Stimulated activated CD8-positive, alpha-beta memory T cell treated with anti-CD3 and anti-CD28 coated beads, Interleukin-4, amount 100 ng/mL, for 4 hours (primary cell): Measurements from ENCODE around the gene TBL1XR1.
"Not testable (repeated sequence)": the region's sequence is repeated elsewhere in the genome, so short reads cannot be mapped to it uniquely, and the experiment has no call there.

Experiments used
- DNase-seq, 2 donors: peaks; one replicate each; pipeline ENCODE4 v3.0.0-alpha.2; 2020; ENCODE audit warnings: low read depth in 2 of 2, low spot score in 1 of 2

Gene TBL1XR1

GRCh38 chr3:177144922-177145321 is 52.4 kb downstream of the TBL1XR1 start:
- no peak for DNase-seq

DNA sequence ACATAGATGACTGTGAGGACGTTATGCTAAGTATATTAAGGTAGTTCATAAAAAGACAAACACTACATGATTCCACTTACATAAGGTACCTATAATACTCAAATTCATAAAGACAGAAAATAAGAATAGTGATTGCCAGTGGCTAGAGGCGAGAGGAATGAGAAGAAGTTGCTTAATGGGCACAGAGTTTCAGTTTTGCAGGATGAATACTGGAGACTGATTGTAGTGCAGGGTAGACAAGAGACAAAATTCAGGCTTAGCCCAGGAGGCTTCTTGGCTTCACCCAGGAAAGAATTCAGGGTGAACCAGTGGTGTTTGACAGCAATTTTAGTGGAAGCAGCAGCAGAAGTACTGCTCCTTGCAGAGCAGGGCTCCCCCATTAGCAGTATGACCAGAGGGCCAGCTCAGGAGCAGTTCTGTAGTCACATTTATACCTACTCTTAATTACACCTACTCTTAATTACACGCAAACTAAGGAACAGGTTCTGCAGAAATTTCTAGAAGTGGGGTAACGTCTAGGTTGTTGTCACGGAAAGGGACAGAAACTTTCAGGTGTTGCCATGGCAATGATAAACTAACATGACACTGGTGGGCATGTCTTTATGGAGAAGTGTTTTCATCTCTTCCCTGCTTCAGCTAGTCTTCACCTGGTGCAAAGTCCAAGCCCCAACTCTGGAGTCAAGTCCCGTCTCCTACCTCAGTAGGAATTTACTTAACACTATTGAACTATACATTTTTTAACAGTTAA is 55.2 kb downstream of the TBL1XR1 start:
- DNase-seq = no peak

- DNase-seq = no peak
Measured at GRCh38 chr3:177141471-177141870, 55.8 kb downstream of the TBL1XR1 start.

- not testable (repeated sequence) for DNase-seq
Measured at GRCh38 chr3:177139220-177139619, 58.1 kb downstream of the TBL1XR1 start.

- no peak for DNase-seq
Measured at GRCh38 chr3:177137774-177138705, 59.2 kb downstream of the TBL1XR1 start.

GRCh38 chr3:177136741-177137140 is 60.5 kb downstream of the TBL1XR1 start:
- no peak for DNase-seq

DNA sequence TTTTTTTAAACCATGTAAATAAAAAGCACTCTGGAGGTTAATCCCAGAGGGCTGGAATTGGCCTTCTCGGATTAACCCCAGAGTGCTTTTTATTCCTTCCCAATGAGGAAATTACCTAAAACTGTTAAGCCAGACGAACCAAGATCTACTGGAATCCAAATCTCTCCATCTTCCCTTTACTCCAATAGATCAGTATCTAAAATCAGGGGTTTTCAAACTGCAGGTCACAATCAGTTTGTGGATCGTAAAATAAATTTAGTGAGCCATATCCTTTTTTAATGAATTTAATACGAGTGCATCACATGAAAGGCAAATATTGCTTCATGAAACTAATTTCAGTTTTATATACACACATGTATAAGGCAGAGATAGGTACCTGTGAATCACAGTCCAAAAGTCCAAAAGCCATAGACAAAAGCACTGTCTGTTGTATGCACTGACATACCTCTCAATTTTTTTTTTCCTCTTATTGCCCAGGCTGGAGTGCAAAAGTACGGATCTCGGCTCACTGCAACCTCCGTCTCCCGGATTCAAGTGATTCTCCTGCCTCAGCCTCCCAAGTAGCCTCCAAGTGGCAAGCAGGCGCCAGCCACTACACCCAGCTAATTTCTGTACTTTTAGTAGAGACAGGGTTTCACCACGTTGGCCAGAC is 61.3 kb downstream of the TBL1XR1 start:
- no peak for DNase-seq

GRCh38 chr3:177134816-177135210 is 62.5 kb downstream of the TBL1XR1 start:
- DNase-seq = no peak

- DNase-seq = no peak
Measured at GRCh38 chr3:177133860-177134815, 63.1 kb downstream of the TBL1XR1 start.

DNA sequence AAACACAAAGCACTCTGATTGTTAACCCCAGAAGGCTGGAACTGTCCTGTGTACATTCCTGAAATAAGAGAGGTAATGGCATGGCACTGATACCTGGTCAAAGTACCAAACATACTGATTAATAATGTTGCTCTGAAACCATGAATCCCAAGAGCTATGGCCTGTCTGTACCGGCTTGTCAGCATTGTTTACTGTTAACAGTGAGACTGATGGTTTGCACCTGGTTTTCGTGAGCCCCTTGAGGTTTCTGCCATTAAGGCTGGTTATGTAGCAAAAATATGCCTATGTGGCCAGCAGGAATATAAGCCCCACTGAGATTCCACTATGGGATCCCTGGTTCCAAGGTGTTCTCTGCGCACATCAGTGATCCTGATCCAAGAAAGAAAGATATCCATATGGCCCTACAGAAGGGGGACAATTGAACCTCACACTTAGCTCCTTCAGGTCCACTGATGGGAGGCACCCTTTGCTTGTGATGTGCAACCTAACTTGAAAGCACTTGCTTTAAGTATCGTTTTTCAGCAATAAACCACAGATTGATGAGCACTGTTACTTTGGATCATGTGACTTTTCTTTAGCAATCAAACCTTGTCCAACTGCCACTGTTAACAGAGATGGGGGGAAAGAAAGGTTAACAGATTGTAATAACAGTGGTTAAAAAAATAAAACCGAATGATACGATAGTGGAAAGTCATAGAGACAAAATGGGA is 65.2 kb downstream of the TBL1XR1 start:
- DNase-seq = no peak

DNA sequence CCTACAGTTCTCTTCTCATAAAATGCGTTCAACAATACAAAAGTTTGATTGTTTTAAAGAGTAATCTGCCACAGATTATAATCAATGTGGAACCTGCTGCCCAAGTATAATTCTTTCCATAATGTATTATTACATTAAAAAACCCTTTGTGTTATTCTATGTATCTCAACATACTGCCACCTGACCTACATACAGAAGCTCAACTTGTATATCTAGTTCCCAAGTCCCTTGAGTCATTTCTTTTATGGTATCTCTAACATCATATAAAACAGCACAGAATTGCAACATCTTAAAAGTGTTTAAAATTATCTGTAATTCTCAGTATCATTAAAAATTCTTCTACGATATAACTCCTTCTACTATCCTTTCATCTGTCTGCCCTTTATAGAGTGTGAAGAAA is 70.3 kb downstream of the TBL1XR1 start:
- no peak for DNase-seq

GRCh38 chr3:177126015-177126773 is 71.1 kb downstream of the TBL1XR1 start:
- no peak for DNase-seq

- DNase-seq = no peak
Measured at GRCh38 chr3:177124882-177125281, 72.4 kb downstream of the TBL1XR1 start.

GRCh38 chr3:177123822-177124221 is 73.5 kb downstream of the TBL1XR1 start:
- DNase-seq = no peak

GRCh38 chr3:177122183-177122856 is 75.0 kb downstream of the TBL1XR1 start:
- no peak for DNase-seq

DNA sequence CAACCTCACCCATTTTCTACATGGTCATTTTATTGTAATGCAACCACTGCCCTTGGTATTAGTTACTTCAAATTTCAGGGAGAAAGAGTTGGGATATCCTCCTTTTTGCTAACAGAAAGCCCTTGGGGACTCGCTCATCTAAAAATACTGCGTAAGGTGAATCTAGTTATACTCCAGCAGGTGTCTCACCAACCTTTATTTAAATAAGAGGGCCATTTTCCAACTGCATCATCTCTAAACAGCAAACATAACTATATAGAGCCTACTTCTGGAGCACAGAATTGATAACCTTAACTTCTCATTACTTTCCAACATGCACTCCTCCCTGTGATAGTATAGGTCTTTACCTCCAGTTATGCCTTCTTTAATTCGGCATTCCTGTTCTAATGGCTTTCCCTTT is 77.5 kb downstream of the TBL1XR1 start:
- no peak for DNase-seq

DNA sequence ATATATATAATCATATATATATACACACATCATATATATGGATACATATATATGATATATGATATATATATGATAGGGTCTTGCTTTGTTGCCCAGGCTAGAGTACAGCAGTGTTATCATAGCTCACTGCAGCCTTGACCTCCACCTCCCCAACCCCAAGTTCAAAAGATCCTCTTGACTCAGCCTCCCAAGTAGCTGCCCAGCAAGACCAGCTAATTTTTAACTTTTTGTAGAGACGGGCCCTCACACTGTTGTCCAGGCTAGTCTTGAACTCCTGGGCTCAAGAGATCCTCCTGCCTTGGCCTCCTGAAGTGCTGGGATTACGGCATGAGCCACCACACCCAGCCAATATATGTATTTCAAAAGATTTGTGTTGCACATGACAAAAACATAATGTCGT is 83.0 kb downstream of the TBL1XR1 start:
- no peak for DNase-seq

GRCh38 chr3:177111541-177111949 is 85.7 kb downstream of the TBL1XR1 start:
- no peak for DNase-seq

GRCh38 chr3:177110895-177111294 is 86.4 kb downstream of the TBL1XR1 start:
- no peak for DNase-seq
